CD14-positive monocyte (primary cell): ENCODE measurements around the gene CCDC97. TPM values are rescaled to one million over a fixed set of nuclear protein-coding genes. Genes with fewer than 3 reads are reported as not detected.

Experiments
- DNase-seq, 3 donors: peaks; one replicate each; pipeline ENCODE4 v3.0.0-alpha.2; 2011 to 2022
- H2AFZ ChIP-seq: 2 replicates; pipeline ENCODE4 v1.6.0; 2012; ENCODE audit warnings: mild to moderate bottlenecking, low read depth, low read length, inconsistent platforms; ENCODE audit not compliant: insufficient read depth, poor library complexity, severe bottlenecking
- H3K27ac ChIP-seq, 2 donors: 1 replicate in 1 of 2; 2 replicates in 1 of 2; pipeline ENCODE4 v1.5.1; 2012 to 2013; ENCODE audit warnings: low read length in 2 of 2, control low read depth in 1 of 2, inconsistent platforms in 1 of 2, low read depth in 1 of 2, mild to moderate bottlenecking in 1 of 2
- H3K27me3 ChIP-seq, 2 donors: one replicate each; pipeline versions ENCODE4 v1.6.0 to v1.6.1; 2011 to 2013; ENCODE audit warnings: low read length in 2 of 2; ENCODE audit not compliant: control insufficient read depth in 2 of 2, insufficient read depth in 2 of 2
- H3K36me3 ChIP-seq, 2 donors: replicated peaks in 1 of 2; 1 replicate in 1 of 2; 2 replicates in 1 of 2; pipeline versions ENCODE4 v1.5.1 to v1.6.1; 2012 to 2013; ENCODE audit warnings: low read length in 2 of 2, control low read depth in 1 of 2, inconsistent platforms in 1 of 2, mild to moderate bottlenecking in 1 of 2; ENCODE audit not compliant: insufficient read depth in 2 of 2, control insufficient read depth in 1 of 2
- H3K4me1 ChIP-seq, 2 donors: 1 replicate in 1 of 2; 2 replicates in 1 of 2; pipeline versions ENCODE4 v1.5.1 to v1.6.1; 2012 to 2013; ENCODE audit warnings: low read length in 2 of 2, control low read depth in 1 of 2, inconsistent platforms in 1 of 2, mild to moderate bottlenecking in 1 of 2, moderate library complexity in 1 of 2; ENCODE audit not compliant: insufficient read depth in 2 of 2, control insufficient read depth in 1 of 2
- H3K4me2 ChIP-seq: replicated peaks from 2 replicates; pipeline ENCODE3; 2012; ENCODE audit warnings: low read length, moderate library complexity, mild to moderate bottlenecking; ENCODE audit not compliant: poor library complexity, severe bottlenecking; ENCODE audit errors: extremely low read depth
- H3K4me3 ChIP-seq, 3 experiments: fragments of 200-600 bp in 1 of 3; sonication (generic) in 1 of 3; replicated peaks in 1 of 3; 1 replicate in 2 of 3; 2 replicates in 1 of 3; pipeline ENCODE4 v1.5.1; 2011 to 2013; ENCODE audit warnings: low read length in 3 of 3, mild to moderate bottlenecking in 3 of 3, control low read depth in 2 of 3, low read depth in 2 of 3, inconsistent platforms in 1 of 3, moderate library complexity in 1 of 3
- H3K79me2 ChIP-seq: 2 replicates; pipeline ENCODE4 v1.6.0; 2012; ENCODE audit warnings: mild to moderate bottlenecking, control low read depth, inconsistent platforms, low read length, moderate library complexity; ENCODE audit not compliant: insufficient read depth
- H3K9ac ChIP-seq: 2 replicates; pipeline ENCODE4 v1.6.0; 2017; ENCODE audit warnings: low read length, mild to moderate bottlenecking; ENCODE audit not compliant: insufficient read depth, poor library complexity, severe bottlenecking
- H3K9me3 ChIP-seq, 2 donors: replicated peaks in 1 of 2; 1 replicate in 1 of 2; 2 replicates in 1 of 2; pipeline versions ENCODE4 v1.5.1 to v1.6.1; 2012 to 2013; ENCODE audit warnings: low read length in 2 of 2, control low read depth in 1 of 2; ENCODE audit not compliant: control insufficient read depth in 1 of 2, insufficient read depth in 1 of 2
- H4K20me1 ChIP-seq: 2 replicates; pipeline ENCODE4 v1.6.0; 2012; ENCODE audit warnings: mild to moderate bottlenecking, low read length, control low read depth, moderate library complexity; ENCODE audit not compliant: insufficient read depth
- H3K27ac Mint-ChIP-seq, 7 donors: one replicate each; pipeline ENCODE4 v1.8.0; 2020; ENCODE audit warnings: mild to moderate bottlenecking in 7 of 7, mixed read lengths in 7 of 7, moderate library complexity in 6 of 7, inconsistent platforms in 2 of 7
- H3K27me3 Mint-ChIP-seq, 3 donors: one replicate each; pipeline ENCODE4 v1.8.0; 2021 to 2022; ENCODE audit warnings: low read depth in 3 of 3, mild to moderate bottlenecking in 3 of 3, mixed read lengths in 3 of 3, moderate library complexity in 3 of 3, inconsistent platforms in 1 of 3
- H3K36me3 Mint-ChIP-seq, 2 donors: one replicate each; pipeline ENCODE4 v1.8.0; 2020; ENCODE audit warnings: mixed read lengths in 2 of 2, inconsistent platforms in 1 of 2, mild to moderate bottlenecking in 1 of 2
- H3K4me1 Mint-ChIP-seq: one replicate; pipeline ENCODE4 v1.8.0; 2020; ENCODE audit warnings: mild to moderate bottlenecking, mixed read lengths
- H3K4me3 Mint-ChIP-seq, 2 donors: one replicate each; pipeline ENCODE4 v1.8.0; 2020; ENCODE audit warnings: mild to moderate bottlenecking in 2 of 2, mixed read lengths in 2 of 2, moderate library complexity in 1 of 2
- H3K9me3 Mint-ChIP-seq, 7 donors: one replicate each; pipeline ENCODE4 v1.8.0; 2020 to 2022; ENCODE audit warnings: mixed read lengths in 7 of 7, mild to moderate bottlenecking in 6 of 7, moderate library complexity in 6 of 7, inconsistent platforms in 2 of 7
- CTCF ChIP-seq: fragments of 200-600 bp; IDR thresholded peaks from one replicate; pipeline ENCODE4 v1.8.0; 2022; ENCODE audit warnings: antibody characterized with exemption, mild to moderate bottlenecking
- WGBS: methylation state at CpG from one replicate; pipeline ENCODE4 v1.1.5; 2013; ENCODE audit warnings: missing lambda C conversion rate; ENCODE audit not compliant: insufficient coverage; 5-methylcytosine and 5-hydroxymethylcytosine counted together
- intact Hi-C, 2 donors: fragments of 100-400 bp; cut with micrococcal nuclease; formaldehyde crosslinking; loops; one replicate each; pipeline versions ENCODE4 v1.15.0 to v1.15.1; 2023
- polyA plus RNA-seq, 3 donors: library from polyadenylated mRNA; depleted of rRNA in 1 of 3; unstranded in 2 of 3; stranded (reverse) in 1 of 3; fragments of 300-500 nt in 2 of 3; fragments of >200 nt in 1 of 3; fragmentation: Illumina TruSeq in 2 of 3; gene quantifications; 1 replicate in 2 of 3; 2 replicates in 1 of 3; pipeline ENCODE4 v1.2.3, GENCODE V29; 2012 to 2021

The CCDC97 gene
- polyA plus RNA-seq, 3 donors, result 6.1 to 13.0 (median 8.8) TPM

GRCh38 chr19:41350735-41351338 is 40.9 kb downstream of the CCDC97 start:
- Mint-ChIP-seq H3K27ac (peak overlapping the region; percentile 84 to 98 (median 96)), H3K4me1 (peaks cover 50% of the 10 kb centered on the region), H3K9me3 (peaks cover 0 to 2% (median 0%) of the 10 kb centered on the region in 7 donors), H3K27me3 (peaks cover 0 to 1% (median 0%) of the 10 kb centered on the region in 3 donors), H3K4me3 (peak overlapping the region; percentile 94 to 100), H3K36me3 (peaks cover 30 to 52% of the 10 kb centered on the region in 2 donors)
- peaks cover 80% of the 10 kb centered on the region for H3K79me2 ChIP-seq
- peaks cover 22 to 39% of the 10 kb centered on the region in 2 donors for H3K36me3 ChIP-seq
- no peaks in the 10 kb centered on the region for H3K9me3 ChIP-seq
- H3K4me2 ChIP-seq, result peak overlapping the region; percentile 94
- H2AFZ ChIP-seq, result peak overlapping the region; percentile 57
- H3K9ac ChIP-seq, result peak overlapping the region; percentile 93
- peak overlapping the region; percentile 89 to 97 (median 95) for H3K4me3 ChIP-seq
- TF ChIP-seq CTCF, result no peak
- DNase-seq, result no peak
- peak overlapping the region; percentile 7 to 88 for H3K27ac ChIP-seq
- under 1% methylated on average over 19 of the region's 22 CpGs for WGBS
- H4K20me1 ChIP-seq, result peaks cover 78% of the 10 kb centered on the region
- H3K27me3 ChIP-seq, result no peaks in the 10 kb centered on the region
- intact Hi-C loops, result loop anchor here (5.0 to 10.0 kb wide), 5 partner anchors 34 to 174 kb away; partner anchors contain the start of genes DMAC2 (in 1 of the 2) and HNRNPUL1 (in 1 of the 2)
- peaks cover 43 to 47% of the 10 kb centered on the region in 2 donors for H3K4me1 ChIP-seq

- peak overlapping the region; percentile 94 for H3K4me2 ChIP-seq
- H3K9ac ChIP-seq, result peak overlapping the region; percentile 93
- intact Hi-C loops, result loop anchor here (5.0 to 10.0 kb wide), 5 partner anchors 34 to 173 kb away; partner anchors contain the start of genes DMAC2 (in 1 of the 2) and HNRNPUL1 (in 1 of the 2)
- H3K79me2 ChIP-seq, result peaks cover 77% of the 10 kb centered on the region
- peaks cover 0 to 1% (median 0%) of the 10 kb centered on the region in 3 donors for H3K27me3 Mint-ChIP-seq
- peak overlapping the region; percentile 56 to 88 for H3K27ac ChIP-seq
- peak overlapping the region; percentile 92 to 98 (median 96) for H3K27ac Mint-ChIP-seq
- H3K36me3 Mint-ChIP-seq, result peaks cover 26 to 50% of the 10 kb centered on the region in 2 donors
- WGBS, result under 1% methylated on average over 55 of the region's 58 CpGs
- H3K4me3 Mint-ChIP-seq, result peak overlapping the region; percentile 94 to 100
- peak overlapping the region; percentile 57 for H2AFZ ChIP-seq
- peaks cover 14 to 31% of the 10 kb centered on the region in 2 donors for H3K36me3 ChIP-seq
- no peak for TF ChIP-seq CTCF
- H3K27me3 ChIP-seq, result no peaks in the 10 kb centered on the region
- peaks cover 70% of the 10 kb centered on the region for H4K20me1 ChIP-seq
- H3K4me3 ChIP-seq, result peak overlapping the region; percentile 89 to 97 (median 95)
- H3K4me1 ChIP-seq, result peaks cover 51 to 54% of the 10 kb centered on the region in 2 donors
- peaks cover 57% of the 10 kb centered on the region for H3K4me1 Mint-ChIP-seq
- peaks cover 0 to 2% (median 0%) of the 10 kb centered on the region in 7 donors for H3K9me3 Mint-ChIP-seq
- DNase-seq, result peak; percentile 88 to 93 (median 90)
- no peaks in the 10 kb centered on the region for H3K9me3 ChIP-seq
These were observed 41.6 kb downstream of the CCDC97 start for GRCh38 chr19:41351339-41352245.
